SU-DHL-6 (cell line): Measurements from ENCODE around the gene CLCN6.

Source experiments
- EZH2phosphoT487 ChIP-seq: fragments of 200-600 bp; sonication (generic), shearing (Covaris generic); conservative IDR thresholded peaks from 2 replicates; pipeline ENCODE4 v1.6.1; 2018; ENCODE audit warnings: mild to moderate bottlenecking, antibody characterized with exemption, low read length, moderate library complexity, mixed read lengths
- TF ChIP-seq, protein P1 (sequence below): fragments of 200-600 bp; sonication (generic); IDR thresholded peaks from one replicate; pipeline ENCODE4 v1.5.1; 2017; ENCODE audit warnings: antibody characterized with exemption, mild to moderate bottlenecking, low read length, moderate library complexity; ENCODE audit not compliant: insufficient read depth, poor library complexity, severe bottlenecking

GRCh38 chr1:11848373-11848700, 42.3 kb downstream of the CLCN6 start:
- TF ChIP-seq, protein P1, sequence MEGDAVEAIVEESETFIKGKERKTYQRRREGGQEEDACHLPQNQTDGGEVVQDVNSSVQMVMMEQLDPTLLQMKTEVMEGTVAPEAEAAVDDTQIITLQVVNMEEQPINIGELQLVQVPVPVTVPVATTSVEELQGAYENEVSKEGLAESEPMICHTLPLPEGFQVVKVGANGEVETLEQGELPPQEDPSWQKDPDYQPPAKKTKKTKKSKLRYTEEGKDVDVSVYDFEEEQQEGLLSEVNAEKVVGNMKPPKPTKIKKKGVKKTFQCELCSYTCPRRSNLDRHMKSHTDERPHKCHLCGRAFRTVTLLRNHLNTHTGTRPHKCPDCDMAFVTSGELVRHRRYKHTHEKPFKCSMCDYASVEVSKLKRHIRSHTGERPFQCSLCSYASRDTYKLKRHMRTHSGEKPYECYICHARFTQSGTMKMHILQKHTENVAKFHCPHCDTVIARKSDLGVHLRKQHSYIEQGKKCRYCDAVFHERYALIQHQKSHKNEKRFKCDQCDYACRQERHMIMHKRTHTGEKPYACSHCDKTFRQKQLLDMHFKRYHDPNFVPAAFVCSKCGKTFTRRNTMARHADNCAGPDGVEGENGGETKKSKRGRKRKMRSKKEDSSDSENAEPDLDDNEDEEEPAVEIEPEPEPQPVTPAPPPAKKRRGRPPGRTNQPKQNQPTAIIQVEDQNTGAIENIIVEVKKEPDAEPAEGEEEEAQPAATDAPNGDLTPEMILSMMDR, result no peak
- no peak for TF ChIP-seq EZH2phosphoT487
